Fibroblast of mammary gland (primary cell): ENCODE results near the gene TMEM88.
A peak's percentile ranks its signal among the peaks of the same experiment; 100 is the strongest.

Experiments used
- DNase-seq: peaks from one replicate; pipeline ENCODE4 v3.0.0-alpha.2; 2010; ENCODE audit warnings: low read depth
- H3K4me3 ChIP-seq: 2 replicates; pipeline ENCODE4 v1.5.1; 2011; ENCODE audit warnings: low read depth, mild to moderate bottlenecking, low read length, moderate library complexity; ENCODE audit not compliant: control insufficient read depth
- TF ChIP-seq, protein P1 (sequence below): conservative IDR thresholded peaks from 2 replicates; pipeline ENCODE4 v1.5.1; 2011; ENCODE audit warnings: low read depth, low read length, inconsistent platforms; ENCODE audit not compliant: control insufficient read depth, insufficient read depth

Gene TMEM88

DNA sequence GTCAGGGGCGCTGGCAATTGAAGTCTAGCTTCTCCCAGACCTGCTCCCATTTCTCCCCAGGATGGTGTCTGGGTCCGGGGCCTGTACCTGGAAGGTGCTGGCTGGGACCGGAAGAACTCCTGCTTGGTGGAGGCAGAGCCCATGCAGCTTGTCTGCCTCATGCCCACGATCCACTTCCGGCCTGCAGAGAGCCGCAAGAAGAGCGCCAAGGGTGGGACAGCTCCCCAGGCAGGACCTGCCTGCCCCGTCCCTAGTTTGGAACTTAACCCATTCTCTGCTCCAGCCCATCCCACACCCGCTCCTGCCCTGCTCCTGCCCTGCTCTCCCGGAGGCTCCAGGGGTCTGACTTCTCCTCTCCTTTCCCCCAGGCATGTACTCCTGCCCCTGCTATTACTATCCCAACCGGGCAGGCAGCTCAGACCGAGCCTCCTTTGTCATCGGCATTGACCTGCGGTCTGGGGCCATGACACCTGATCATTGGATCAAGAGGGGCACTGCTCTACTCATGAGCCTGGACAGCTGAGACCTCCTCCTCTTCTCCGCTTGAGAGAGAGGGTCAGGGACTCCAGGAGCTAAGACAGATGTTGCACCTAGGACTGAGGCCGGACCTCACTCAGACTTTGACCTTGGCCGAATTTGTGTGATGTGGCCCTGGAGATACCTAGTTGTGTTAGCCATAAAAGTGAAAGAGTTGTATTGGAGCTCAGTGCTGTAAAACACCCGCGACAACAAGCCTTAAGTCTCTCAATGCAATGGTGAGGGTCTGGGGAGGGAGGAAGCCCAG is 21.7 kb upstream of the TMEM88 start:
- TF ChIP-seq, protein P1, sequence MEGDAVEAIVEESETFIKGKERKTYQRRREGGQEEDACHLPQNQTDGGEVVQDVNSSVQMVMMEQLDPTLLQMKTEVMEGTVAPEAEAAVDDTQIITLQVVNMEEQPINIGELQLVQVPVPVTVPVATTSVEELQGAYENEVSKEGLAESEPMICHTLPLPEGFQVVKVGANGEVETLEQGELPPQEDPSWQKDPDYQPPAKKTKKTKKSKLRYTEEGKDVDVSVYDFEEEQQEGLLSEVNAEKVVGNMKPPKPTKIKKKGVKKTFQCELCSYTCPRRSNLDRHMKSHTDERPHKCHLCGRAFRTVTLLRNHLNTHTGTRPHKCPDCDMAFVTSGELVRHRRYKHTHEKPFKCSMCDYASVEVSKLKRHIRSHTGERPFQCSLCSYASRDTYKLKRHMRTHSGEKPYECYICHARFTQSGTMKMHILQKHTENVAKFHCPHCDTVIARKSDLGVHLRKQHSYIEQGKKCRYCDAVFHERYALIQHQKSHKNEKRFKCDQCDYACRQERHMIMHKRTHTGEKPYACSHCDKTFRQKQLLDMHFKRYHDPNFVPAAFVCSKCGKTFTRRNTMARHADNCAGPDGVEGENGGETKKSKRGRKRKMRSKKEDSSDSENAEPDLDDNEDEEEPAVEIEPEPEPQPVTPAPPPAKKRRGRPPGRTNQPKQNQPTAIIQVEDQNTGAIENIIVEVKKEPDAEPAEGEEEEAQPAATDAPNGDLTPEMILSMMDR = no peak
- H3K4me3 ChIP-seq = peak overlapping the region; percentile 71
- DNase-seq = no peak

DNA sequence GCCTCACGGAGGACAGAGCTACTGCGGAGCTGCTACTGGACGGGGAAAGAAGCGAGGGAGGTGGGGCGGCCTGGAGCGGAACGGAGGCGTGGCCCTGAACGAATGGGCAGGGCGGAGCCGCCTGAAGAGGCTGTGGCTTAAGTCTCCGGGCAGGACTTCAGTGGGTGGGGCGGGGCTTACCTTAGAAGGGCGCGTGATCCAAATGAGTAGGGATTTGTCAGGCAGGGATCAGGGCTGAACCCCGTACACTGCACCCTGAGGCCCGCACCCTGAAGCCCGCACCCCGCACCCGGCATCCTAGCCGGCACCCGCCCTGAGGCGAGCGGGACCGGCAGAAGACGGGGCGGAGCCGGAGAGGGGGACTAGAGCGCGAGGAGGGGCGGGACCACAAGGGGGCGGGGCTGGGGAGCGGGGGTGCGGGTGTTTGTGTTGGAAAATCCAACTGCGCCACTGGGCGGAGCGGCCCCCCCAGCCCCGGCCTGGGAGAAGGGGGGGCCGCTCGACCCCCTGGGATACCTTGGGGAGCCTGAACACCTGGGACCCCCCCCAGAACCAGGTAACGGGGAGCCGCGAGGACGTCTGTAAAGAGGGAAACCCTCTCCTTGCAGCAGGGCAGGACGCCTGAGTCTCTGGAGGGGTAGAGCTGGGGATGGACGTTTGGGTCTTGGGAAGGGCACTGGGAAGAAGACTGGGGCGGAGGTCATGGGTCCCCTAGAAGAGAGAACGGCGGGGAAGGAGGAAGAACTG is 20.9 kb upstream of the TMEM88 start, which contains the start of gene KDM6B:
Gene KDM6B (plus strand): TSS at position 423 of the 747 bp plus-strand sequence. CDS start 11,338 bp downstream, outside the sequence.
- DNase-seq = peak; percentile 86

DNA sequence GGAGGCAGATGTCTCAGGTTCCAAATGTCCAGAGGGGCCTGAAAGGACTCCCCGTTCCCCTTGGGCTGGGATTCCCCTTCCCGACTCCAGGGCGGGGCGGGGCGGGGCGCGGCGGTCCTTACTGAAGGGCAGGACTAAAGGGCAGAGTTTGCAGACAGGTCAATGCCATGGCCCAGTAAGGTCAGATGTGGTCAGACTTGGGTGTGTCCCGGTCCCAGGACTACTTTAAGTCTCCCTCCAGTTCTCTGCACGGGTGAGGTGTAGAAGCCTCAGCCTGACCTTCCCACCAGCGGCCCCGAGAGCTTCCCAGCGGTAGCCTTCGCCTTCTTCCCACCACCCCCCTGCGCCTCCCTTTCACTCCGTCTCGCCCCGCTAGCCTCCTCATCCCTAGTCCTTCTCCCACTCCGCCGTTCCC is 20.3 kb upstream of the TMEM88 start:
- DNase-seq = no peak
- TF ChIP-seq, protein P1 = no peak
- peak overlapping the region; percentile 71 for H3K4me3 ChIP-seq

More for the DNA sequence above, 20.9 kb upstream of the TMEM88 start, which contains the start of gene KDM6B:
- TF ChIP-seq, protein P1 = no peak
- H3K4me3 ChIP-seq = peak within 1 kb of the TSS; percentile 71

DNA sequence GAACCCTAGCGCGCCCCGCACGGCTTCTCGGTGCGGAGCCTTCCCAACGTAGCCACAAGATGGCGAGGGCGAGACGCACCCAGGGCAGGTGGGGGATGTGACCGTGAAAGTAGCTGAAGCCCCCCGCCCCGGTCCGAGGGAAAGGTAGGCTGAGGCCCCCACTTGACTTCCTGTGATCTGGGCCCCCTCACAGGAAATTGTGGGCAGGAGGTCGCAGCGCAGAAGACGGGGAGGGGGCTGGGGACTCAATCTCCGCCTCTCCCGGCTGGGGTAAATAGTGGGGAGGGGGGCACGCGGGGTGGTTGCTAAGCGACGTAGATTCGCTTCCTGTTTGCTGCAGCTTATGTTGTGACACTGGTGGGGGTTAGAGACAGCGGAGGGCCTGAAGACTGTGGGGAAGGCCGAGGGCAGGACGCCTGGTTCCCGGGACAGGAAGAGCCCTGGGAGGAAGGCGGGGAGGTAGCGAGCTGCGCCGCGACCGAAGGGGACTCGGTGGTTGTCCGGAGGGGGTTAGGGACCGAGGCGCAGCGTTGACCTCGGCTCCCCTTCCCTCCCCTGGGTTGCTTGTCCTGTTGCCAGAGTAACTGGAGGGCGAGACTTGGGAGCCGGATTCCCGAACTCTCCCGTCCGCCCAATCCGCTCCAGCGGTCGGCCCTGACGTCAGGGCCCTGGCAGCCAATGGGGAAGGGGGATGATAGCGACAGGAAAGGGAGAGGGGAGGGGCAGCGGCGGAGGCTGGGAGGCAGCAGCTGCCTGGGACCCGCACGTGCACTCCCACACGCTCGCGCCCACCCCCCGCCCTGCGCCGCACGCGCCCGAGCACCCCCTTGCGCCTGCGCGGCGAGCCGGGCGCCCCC is 19.7 kb upstream of the TMEM88 start:
- DNase-seq = peak; percentile 96
- H3K4me3 ChIP-seq = peak overlapping the region; percentile 71
- TF ChIP-seq, protein P1 = peak; percentile 75

DNA sequence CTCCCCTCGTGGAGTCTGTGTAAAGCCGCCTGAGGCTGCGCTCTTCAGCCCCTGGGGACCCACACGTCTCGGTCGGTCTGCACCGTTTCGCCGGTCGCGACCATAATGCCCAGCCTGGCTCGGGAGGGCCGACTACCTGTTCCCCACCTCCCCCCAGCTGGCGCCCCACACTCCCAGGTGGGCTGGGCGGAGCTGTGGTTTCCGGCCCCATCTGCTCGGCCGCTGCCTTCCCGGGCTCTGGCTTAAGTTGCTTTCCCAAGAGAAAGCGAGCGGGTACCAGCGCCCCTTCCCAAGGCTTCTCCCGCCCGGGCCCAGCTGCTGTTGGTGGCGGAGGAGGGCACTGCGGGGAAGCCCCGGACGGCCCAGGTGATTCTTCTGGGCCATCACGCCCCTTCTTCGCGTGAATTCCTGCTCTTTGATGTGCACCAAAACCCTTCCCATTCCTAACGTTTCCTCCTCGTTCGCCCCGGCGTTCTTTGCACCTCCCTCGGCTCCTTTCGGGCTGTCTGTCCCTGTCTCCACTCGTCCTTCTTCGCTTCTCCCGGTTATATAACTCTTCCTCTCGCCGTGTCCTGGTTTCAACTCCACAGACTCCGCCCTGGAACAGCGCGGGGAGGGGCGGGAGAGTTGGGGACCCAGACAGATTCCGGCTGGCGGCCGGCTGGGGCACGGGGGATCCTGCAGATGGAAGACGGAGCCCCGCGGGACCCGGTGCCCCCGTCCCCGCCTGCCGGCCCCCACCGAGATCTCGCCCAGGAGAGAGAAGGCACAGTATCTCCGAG is 18.9 kb upstream of the TMEM88 start:
- H3K4me3 ChIP-seq = peak overlapping the region; percentile 71
- TF ChIP-seq, protein P1 = no peak
- peak; percentile 49 for DNase-seq
